Thyroid gland (tissue), 4 donors: ENCODE results near the gene CTCF.

Source experiments
- CTCF ChIP-seq, 6 experiments: fragments of 200-600 bp in 3 of 6; fragments of 450-650 bp in 3 of 6; sonication (generic) in 3 of 6; IDR thresholded peaks; one replicate each; pipeline ENCODE4 v1.5.1; 2016 to 2019; ENCODE audit warnings: antibody characterized with exemption in 6 of 6, mild to moderate bottlenecking in 2 of 6, inconsistent platforms in 1 of 6, moderate library complexity in 1 of 6
- POLR2A ChIP-seq, 2 donors: fragments of 450-650 bp; IDR thresholded peaks; one replicate each; pipeline ENCODE4 v1.6.1; 2017; ENCODE audit warnings: antibody characterized with exemption in 2 of 2, mild to moderate bottlenecking in 2 of 2, moderate library complexity in 1 of 2

GRCh38 chr16:67543582-67543981 is 18.7 kb upstream of the CTCF start:
- TF ChIP-seq CTCF (IDR thresholded peaks at IDR 0.05) (no peak), POLR2A (IDR thresholded peaks at IDR 0.05) (no peak)
